HUDEP-2 (cell line): ENCODE measurements around the gene DPEP3.
"Not testable (repeated sequence)": the region's sequence is repeated elsewhere in the genome, so short reads cannot be mapped to it uniquely, and the experiment has no call there.

Experiments used
- DNase-seq, 76 experiments: peaks; one replicate each; lab custom pipeline; 2025; ENCODE audit not compliant: unreplicated experiment in 76 of 76; lab: John Stamatoyannopoulos, UW

The DPEP3 gene

GRCh38 chr16:67995423-67995822 is 15.1 kb upstream of the DPEP3 start:
- peak in 10 of 76 experiments; percentile 10 to 40 (median 21) for DNase-seq

DNA sequence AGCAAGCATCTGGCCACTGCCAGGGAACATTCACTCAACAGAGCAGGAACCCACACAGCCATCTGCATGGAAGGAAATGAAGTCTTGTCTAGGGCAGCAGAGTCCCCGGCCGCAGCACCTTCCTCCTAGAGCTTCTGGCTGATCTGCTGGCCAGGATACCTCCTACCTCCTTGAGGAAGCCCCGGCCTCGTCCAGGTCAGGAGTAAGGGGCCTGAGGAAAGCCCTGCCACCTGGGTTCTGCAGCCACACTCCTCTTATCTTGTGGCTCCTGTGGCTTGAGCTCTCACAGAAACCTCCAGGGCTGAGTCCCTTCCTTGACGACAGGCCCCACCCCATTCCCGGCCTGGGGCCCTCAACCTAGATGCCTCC is 13.7 kb upstream of the DPEP3 start:
- peak in 13 of 76 experiments; percentile 2 to 65 (median 36) for DNase-seq

- peak in 73 of 76 experiments; percentile 38 to 94 (median 82) for DNase-seq
These were observed 13.1 kb upstream of the DPEP3 start for GRCh38 chr16:67993207-67994039.

DNA sequence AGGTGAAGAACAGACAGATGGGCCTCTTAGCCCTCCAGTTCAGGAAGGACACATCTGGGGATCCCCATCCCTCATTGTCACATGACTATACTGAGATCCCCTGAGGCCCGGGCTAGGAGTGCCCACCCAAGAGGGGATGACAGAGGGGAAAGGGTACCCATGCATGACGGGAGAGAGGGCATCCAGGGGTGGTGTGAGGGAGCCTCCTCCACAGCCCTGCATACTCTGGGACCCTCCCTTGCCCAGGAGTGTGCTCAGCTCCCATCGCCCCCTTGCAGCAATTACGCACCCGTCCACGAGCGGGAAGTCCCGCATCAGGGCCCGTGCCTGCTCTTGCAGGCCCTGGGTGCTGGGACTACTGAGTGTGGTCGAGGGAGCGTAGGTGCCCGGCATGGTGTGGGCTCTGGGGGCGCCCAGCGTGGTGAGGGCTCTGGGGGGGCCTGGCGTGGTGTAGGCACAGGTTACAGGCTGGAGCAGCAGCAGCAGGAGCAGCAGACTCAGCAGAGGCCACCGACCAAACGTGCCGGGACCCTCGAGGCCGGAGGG is 12.4 kb upstream of the DPEP3 start:
- DNase-seq: no peak

DNA sequence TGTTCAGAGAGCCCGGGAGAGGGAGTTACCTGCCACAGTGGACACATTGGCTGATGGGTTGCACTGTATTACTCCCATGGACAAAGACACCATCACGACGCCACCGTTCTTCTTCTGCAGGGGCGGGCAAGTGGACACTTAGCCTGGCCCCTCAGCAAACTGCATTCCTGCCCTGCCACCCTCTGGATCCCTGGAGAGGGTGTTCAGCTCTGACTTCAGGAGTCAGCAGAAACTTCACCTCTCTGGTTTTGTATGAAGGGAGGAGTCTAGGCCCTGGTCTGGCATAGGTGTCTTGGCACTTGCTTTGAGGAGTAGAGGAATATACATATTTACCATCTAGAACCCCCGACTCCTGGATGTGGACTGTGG is 9.7 kb upstream of the DPEP3 start:
- DNase-seq: no peak

GRCh38 chr16:67989322-67990017 is 9.2 kb upstream of the DPEP3 start:
- no peak for DNase-seq

DNA sequence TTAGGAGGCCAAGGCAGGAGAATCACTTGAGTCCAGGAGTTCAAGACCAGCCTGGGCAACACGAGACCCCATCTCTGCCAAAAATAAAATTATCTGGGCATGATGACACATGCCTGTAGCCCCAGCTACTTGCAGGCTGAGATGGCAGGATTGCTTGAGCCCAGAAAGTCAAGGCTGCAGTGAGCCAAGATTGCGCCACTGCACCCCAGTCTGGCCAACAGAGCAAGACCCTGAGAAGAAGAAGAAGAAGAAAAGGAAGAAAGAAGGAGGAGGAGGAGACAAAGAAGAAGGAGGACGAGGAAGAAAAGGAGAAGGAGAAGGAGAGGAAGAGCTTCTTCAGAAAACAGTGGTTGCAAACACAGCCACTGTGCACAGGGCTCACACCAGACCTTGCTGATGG is 8.4 kb upstream of the DPEP3 start:
- DNase-seq: no peak

GRCh38 chr16:67987460-67988160 is 7.3 kb upstream of the DPEP3 start:
- no peak for DNase-seq

- DNase-seq: no peak
These were observed 6.7 kb upstream of the DPEP3 start for GRCh38 chr16:67986949-67987348.

DNA sequence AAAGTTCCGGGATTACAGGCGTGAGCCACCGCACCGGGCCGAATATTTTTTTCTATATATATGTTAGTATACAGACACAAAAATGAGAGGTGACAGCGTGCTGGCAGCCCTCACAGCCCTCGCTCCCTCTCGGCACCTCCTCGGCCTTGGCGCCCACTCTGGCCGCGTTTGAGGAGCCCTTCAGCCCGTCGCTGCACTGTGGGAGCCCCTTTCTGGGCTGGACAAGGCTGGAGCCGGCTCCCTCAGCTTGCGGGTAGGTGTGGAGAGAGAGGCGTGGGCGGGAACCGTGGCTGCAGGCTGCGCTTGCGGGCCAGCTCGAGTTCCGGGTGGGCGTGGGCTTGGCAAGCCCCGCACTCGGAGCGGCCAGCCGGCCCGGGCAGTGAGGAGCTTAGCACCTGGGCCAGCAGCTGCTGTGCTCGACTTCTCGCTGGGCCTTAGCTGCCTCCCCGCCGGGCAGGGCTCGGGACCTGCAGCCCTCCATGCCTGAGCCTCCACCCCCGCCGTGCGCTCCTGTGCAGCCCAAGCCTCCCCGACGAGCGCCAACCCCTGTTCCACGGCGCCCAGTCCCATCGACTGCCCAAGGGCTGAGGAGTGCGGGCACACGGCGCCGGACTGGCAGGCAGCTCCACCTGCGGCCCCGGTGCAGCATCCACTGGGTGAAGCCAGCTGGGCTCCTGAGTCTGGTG is 1.9 kb upstream of the DPEP3 start:
- DNase-seq: no peak

DNA sequence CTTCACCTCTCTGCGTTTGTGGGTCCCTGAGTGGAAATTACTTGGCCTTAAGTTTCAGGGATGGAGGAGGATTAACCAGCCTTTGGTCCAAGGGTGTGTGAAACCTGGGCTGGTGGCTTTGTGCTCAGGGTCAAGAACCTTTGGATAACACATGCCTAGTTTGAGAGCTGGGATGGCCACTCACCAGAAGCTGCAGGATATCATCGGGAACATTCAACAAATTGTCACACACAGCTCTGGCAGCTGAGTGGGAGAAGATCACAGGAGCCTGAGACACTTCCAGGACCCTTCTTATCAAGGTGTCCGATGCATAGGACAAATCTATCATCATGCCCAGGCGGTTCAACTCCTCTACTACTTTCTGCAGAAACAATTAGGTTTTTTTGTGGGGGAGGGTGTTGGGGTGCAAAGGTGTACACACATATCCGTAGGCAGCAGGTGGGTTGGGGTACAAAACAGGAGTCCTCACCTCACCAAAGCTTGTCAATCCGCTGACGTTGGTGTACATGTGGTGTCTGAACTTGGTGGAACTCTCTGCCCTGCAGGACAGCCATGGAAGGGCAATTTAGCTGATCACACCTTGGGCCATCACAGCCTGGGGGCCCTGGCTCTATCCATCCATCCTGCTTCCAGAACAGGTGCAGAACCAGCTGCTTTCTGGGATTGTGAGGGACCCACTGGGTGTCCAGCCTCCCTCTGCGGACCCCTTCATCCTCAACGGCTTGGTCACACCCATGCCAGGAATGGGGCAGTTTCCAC is 2.7 kb downstream of the DPEP3 start:
- DNase-seq: no peak

GRCh38 chr16:67977005-67977404 is 3.3 kb downstream of the DPEP3 start:
- no peak for DNase-seq

DNA sequence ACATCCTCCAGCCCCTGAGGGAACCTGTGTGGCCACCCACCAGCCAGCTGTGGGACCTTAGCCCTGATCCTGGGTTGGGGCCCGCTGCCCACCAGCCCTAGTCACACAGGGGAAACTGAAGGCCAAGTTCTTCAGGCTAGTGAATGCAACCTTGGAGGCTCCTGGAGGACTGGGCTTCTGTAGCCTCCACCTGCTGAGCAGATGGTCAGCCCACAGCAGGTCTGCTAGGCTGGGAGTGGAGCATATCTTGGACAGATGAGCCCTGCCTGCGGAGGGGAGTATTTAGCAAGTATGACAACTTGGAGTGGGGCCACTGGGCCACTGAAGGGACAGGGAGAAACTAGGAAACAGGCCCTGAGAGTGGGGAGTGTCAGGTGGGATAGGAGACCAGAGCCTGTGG is 4.1 kb downstream of the DPEP3 start:
- DNase-seq: no peak

GRCh38 chr16:67975321-67976105 is 4.8 kb downstream of the DPEP3 start:
- DNase-seq: no peak

DNA sequence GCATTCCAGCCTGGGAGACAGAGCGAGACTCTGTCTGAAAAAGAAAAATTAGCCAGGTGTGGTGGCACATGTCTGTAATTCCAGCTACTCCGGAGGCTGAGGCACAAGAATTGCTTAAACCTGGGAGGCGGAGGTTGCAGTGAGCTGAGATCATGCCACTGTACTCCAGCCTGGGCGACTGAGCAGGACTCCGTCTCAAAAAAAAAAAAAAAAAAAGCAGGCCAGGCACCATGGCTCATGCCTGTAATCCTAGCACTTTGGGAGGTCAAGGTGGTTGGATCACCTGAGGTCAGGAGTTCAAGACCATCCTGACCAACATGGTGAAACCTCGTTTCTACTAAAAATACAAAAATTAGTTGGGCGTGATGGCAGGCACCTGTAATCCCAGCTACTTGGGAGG is 8.0 kb downstream of the DPEP3 start:
- DNase-seq: not testable (repeated sequence)

GRCh38 chr16:67971111-67971510 is 9.2 kb downstream of the DPEP3 start:
- peak in 3 of 76 experiments; percentile 7 to 22 (median 18) for DNase-seq

- peak in 20 of 76 experiments; percentile 11 to 64 (median 31) for DNase-seq
These were observed 10.9 kb downstream of the DPEP3 start for GRCh38 chr16:67969254-67970039.
